ENCODE data around the gene MVB12B. TPM values are rescaled to one million over a fixed set of nuclear protein-coding genes. Genes with fewer than 3 reads are reported as not detected.

MVB12B gene
- total and polyA plus RNA-seq, 2 of the 8 experiments (the other 6 are each of a cell fraction or from before 2014, with no cell fraction given) = 2.6 to 5.0 TPM

GRCh38 chr9:126363847-126364671 is 37.4 kb downstream of the MVB12B start (continued):
- no peak for TF ChIP-seq CTCF (IDR thresholded peaks at IDR 0.05; ENCODE audit: control extremely low read depth in 1 of 3, insufficient read depth in 1 of 3, low read depth in 1 of 3, low read length in 3 of 3)
- TF ChIP-seq JUND (IDR thresholded peaks at IDR 0.05; ENCODE audit: low read length) = no peak
- TF ChIP-seq BRCA1 (IDR thresholded peaks at IDR 0.05; ENCODE audit: low read depth, low read length) = no peak
- no peak for TF ChIP-seq SP4 (IDR thresholded peaks at IDR 0.05; ENCODE audit: low read length)
